GM15510 (cell line): Measurements from ENCODE around the gene LCE1A.

ENCODE experiments used
- POLR2A ChIP-seq: IDR thresholded peaks from 3 replicates; pipeline ENCODE4 v1.6.1; 2011; ENCODE audit warnings: borderline replicate concordance; ENCODE audit not compliant: insufficient read length; ENCODE audit errors: extremely low read depth

The LCE1A gene

GRCh38 chr1:152827173-152827572 is at the start of gene LCE1A:
Gene LCE1A (plus strand): TSS chr1:152827473. CDS start chr1:152827473, 0 bp downstream.
- no peak for TF ChIP-seq POLR2A

GRCh38 chr1:152777510-152778137 is 49.6 kb upstream of the LCE1A start:
- no peak for TF ChIP-seq POLR2A

- no peak for TF ChIP-seq POLR2A
Measured at GRCh38 chr1:152783095-152783494, 44.2 kb upstream of the LCE1A start.

GRCh38 chr1:152786077-152786476 is 41.2 kb upstream of the LCE1A start, which contains the start of gene LCE1E:
Gene LCE1E (plus strand): TSS chr1:152786257. CDS start chr1:152787300, 1,043 bp downstream.
- no peak for TF ChIP-seq POLR2A

- no peak for TF ChIP-seq POLR2A
Measured at GRCh38 chr1:152795686-152796085, 31.6 kb upstream of the LCE1A start.

- TF ChIP-seq POLR2A, result no peak
Measured at GRCh38 chr1:152796421-152796820, 30.9 kb upstream of the LCE1A start, which contains the start of gene LCE1D. Gene LCE1D (plus strand): TSS chr1:152796721. CDS start chr1:152797795, 1,074 bp downstream.

GRCh38 chr1:152801333-152801732 is 25.9 kb upstream of the LCE1A start:
- TF ChIP-seq POLR2A, result no peak

- TF ChIP-seq POLR2A, result no peak
Measured at GRCh38 chr1:152806576-152806975, 20.7 kb upstream of the LCE1A start, which contains the start of gene LCE1C. Gene LCE1C (minus strand): TSS chr1:152806651. CDS start chr1:152805478, 1,173 bp downstream.

- TF ChIP-seq POLR2A, result no peak
Measured at GRCh38 chr1:152811050-152811449, 16.2 kb upstream of the LCE1A start.

- no peak for TF ChIP-seq POLR2A
Measured at GRCh38 chr1:152811671-152812070, 15.6 kb upstream of the LCE1A start, which contains the start of gene LCE1B. Gene LCE1B (plus strand): TSS chr1:152811971. CDS start chr1:152812447, 476 bp downstream.

GRCh38 chr1:152817309-152817708 is 10.0 kb upstream of the LCE1A start:
- no peak for TF ChIP-seq POLR2A

GRCh38 chr1:152823294-152823693 is 4.0 kb upstream of the LCE1A start:
- TF ChIP-seq POLR2A, result no peak

- no peak for TF ChIP-seq POLR2A
Measured at GRCh38 chr1:152824964-152825363, 2.3 kb upstream of the LCE1A start.

- TF ChIP-seq POLR2A, result no peak
Measured at GRCh38 chr1:152836870-152837269, 9.6 kb downstream of the LCE1A start.

GRCh38 chr1:152842556-152842955 is 15.3 kb downstream of the LCE1A start, which contains the start of gene LCE6A:
Gene LCE6A (plus strand): TSS chr1:152842856. CDS start chr1:152843521, 665 bp downstream.
- TF ChIP-seq POLR2A, result no peak

- no peak for TF ChIP-seq POLR2A
Measured at GRCh38 chr1:152855661-152856060, 28.4 kb downstream of the LCE1A start.

GRCh38 chr1:152858062-152858461 is 30.8 kb downstream of the LCE1A start:
- TF ChIP-seq POLR2A, result no peak

- TF ChIP-seq POLR2A, result no peak
Measured at GRCh38 chr1:152859696-152860095, 32.4 kb downstream of the LCE1A start, which contains the start of gene LCE7A. Gene LCE7A (plus strand): TSS chr1:152859996. CDS start chr1:152860698, 702 bp downstream.
